ENCODE data around the gene MED17.

The MED17 gene

DNA sequence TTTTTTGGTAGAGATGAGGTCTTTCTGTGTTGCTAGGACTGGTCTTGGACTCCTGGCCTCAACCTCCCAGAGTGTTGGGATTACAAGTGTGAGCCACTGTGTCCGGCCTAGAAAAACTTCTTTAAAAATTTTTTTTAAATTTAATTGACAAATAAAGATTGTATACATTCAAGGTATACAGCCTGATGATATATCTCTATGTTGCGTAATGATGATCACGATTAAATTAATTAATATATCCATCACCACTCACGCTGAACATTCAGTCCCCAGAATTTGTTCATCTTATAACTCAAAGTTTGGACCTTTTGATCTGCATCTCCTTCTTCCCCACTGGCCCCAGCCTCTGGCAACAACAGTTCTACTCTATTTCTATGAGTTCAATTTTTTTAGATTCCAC, 39.1 kb downstream of the MED17 start:
- H3K4me3 ChIP-seq (replicated peaks; ENCODE audit: low read depth, low read length) = no peak overlapping the region
- no peak for DNase-seq (ENCODE audit: low read depth)
- TF ChIP-seq, protein P1, sequence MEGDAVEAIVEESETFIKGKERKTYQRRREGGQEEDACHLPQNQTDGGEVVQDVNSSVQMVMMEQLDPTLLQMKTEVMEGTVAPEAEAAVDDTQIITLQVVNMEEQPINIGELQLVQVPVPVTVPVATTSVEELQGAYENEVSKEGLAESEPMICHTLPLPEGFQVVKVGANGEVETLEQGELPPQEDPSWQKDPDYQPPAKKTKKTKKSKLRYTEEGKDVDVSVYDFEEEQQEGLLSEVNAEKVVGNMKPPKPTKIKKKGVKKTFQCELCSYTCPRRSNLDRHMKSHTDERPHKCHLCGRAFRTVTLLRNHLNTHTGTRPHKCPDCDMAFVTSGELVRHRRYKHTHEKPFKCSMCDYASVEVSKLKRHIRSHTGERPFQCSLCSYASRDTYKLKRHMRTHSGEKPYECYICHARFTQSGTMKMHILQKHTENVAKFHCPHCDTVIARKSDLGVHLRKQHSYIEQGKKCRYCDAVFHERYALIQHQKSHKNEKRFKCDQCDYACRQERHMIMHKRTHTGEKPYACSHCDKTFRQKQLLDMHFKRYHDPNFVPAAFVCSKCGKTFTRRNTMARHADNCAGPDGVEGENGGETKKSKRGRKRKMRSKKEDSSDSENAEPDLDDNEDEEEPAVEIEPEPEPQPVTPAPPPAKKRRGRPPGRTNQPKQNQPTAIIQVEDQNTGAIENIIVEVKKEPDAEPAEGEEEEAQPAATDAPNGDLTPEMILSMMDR (IDR thresholded peaks at IDR 0.05; ENCODE audit: low read length, missing control alignments) = no peak

DNA sequence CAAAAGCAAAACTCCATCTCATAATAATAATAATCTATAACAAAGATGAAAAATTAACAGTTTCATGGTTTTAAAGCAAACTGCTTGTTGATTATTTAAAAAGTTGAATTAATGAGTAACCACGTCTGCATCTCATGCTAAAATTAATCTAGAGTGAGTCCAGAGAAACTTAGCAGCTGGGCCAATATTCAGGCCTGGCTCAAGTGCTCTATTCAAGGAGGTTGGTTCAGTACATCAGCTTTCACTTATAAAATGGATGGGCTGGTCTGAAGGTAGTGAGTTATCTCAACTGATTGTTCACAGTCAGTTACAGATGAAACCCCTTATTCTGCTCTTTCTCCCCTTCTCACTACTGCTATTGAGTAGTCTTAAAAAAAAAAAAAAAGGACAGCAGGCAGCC, 43.3 kb downstream of the MED17 start:
- H3K4me3 ChIP-seq (replicated peaks; ENCODE audit: low read depth, low read length) = no peak overlapping the region
- no peak for DNase-seq (ENCODE audit: low read depth)
- TF ChIP-seq, protein P1 (IDR thresholded peaks at IDR 0.05; ENCODE audit: low read length, missing control alignments) = no peak

DNA sequence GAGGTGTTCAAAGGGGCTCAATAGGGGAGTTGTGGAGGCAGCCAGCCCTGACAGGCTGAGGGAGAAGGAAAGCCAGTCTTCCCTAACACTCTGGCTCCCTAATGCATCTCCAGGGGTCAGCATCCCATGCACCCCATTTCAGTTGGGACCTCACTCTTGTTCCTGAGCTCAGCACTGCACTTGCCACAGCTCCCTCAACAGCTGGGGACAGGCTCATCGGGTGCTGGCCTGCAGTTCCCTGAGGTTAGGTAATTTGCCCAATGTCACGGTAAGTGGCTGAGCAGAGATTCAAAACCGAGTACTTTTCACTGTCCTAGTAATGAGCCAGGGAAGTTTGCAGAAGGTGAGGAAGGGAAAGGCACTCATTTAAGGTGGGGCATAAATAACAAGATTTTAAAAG, 45.5 kb downstream of the MED17 start:
- H3K4me3 ChIP-seq (replicated peaks; ENCODE audit: low read depth, low read length) = no peak overlapping the region
- no peak for DNase-seq (ENCODE audit: low read depth)
- TF ChIP-seq, protein P1 (IDR thresholded peaks at IDR 0.05; ENCODE audit: low read length, missing control alignments) = no peak

DNA sequence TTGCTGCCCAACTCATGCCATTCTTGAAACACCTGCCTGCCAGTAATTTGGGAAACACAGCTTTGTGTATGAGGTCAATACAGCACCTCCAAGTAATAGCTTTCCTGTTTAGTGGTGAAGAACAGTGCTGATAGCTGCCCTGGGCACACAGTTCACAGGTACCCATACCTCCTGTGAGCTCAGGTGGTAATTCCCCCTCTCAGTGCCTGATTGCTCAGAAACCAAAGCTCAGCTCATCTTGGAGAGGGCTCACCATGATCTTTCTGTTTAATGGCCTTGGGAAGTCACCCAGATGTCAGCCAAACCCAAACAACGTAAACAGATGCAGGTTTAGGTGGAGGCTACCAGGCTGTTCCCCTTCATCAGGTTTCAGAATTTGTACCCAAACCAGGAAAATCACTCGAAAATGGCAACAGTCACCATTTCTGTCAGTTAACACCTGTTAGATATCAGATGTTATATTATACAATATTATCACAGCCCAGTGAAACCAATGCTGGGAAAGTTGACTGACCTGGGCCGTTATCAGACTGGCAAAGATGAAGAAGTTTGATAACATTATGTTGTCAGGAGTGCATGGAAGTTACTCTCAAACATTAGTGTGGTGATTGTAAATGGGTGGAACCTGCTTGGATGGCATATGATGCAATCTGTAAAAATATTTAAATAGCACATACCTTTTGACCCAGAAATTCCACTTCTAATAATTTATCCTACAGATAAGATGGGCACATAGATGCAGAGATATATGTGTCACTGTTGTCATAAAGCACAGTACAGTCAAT, 47.5 kb downstream of the MED17 start:
- TF ChIP-seq, protein P1 (IDR thresholded peaks at IDR 0.05; ENCODE audit: low read length, missing control alignments) = no peak
- H3K4me3 ChIP-seq (replicated peaks; ENCODE audit: low read depth, low read length) = no peak overlapping the region
- no peak for DNase-seq (ENCODE audit: low read depth)

DNA sequence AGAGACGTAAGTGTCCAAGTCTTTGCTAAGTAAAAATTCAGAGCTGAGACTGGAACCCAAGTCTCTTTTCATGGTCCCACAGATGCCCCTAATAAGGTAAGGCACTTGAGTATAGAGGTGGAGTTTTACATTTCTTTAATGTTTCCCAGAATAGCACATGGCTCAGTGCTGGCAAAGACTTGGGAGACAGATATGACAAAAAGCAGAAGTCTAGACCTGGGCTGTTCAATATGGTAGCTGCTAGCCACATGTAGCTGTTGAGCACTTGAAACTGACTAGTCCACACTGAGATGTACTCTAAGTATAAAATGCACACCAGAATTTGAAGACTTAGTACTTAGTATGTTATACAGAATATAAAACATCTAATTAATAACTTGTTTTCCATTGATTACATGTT, 48.7 kb downstream of the MED17 start:
- no peak for DNase-seq (ENCODE audit: low read depth)
- H3K4me3 ChIP-seq (replicated peaks; ENCODE audit: low read depth, low read length) = no peak overlapping the region
- TF ChIP-seq, protein P1 (IDR thresholded peaks at IDR 0.05; ENCODE audit: low read length, missing control alignments) = no peak

DNA sequence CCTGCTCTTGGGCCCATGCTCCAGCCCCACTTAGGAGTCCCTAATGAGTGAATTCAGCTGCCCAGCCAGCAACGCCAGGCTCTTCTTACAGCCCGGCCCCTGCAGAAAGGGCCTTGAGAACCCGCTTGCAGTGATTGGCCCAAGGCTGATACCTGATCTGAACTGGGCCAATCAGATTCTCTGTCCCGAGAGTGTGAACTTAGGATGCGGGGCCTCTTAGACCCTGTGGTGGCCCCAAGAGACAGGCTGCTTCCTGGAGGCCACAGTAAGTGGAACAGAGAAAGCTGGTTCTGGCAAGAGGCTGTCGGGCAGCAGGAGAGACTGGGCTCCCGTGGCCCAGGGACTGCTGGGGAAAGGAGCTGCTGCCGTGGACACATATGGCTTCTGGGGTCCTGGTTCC, 54.9 kb downstream of the MED17 start:
- TF ChIP-seq, protein P1 (IDR thresholded peaks at IDR 0.05; ENCODE audit: low read length, missing control alignments) = no peak

DNA sequence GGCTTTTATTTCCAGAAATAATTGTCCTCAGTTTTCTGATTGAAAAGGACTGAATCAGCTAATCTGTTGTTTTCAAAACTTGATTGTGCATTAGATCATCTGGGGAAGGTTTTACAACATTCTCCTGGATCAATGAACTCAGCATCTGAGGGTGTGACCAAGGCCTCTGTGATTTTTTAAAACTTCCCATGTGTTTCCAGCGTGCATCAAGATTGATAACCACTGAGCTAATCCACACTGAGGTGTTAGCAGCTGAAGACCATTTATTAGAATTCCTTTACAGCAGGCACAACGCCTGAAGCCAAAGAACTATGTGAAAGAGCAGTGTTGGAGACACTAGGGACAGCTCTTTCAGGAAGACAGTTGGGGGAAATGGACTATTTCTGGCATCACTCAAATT, 56.1 kb downstream of the MED17 start:
- TF ChIP-seq, protein P1 (IDR thresholded peaks at IDR 0.05; ENCODE audit: low read length, missing control alignments) = no peak
- H3K4me3 ChIP-seq (replicated peaks; ENCODE audit: low read depth, low read length) = no peak overlapping the region
- no peak for DNase-seq (ENCODE audit: low read depth)

More for the DNA sequence above, 54.9 kb downstream of the MED17 start:
- no peak overlapping the region for H3K4me3 ChIP-seq (replicated peaks; ENCODE audit: low read depth, low read length)
- no peak for DNase-seq (ENCODE audit: low read depth)
